A549 (cell line): ENCODE measurements around the gene MINDY4. TPM values are rescaled to one million over a fixed set of nuclear protein-coding genes. Genes with fewer than 3 reads are reported as not detected.

Experiments used
- ATAC-seq, 2 experiments: fragments of 200-7000 bp in 1 of 2; fragments of >200 bp in 1 of 2; cut with Nextera tagmentation in 1 of 2; cut with Tn5 transposase in 1 of 2; 3 replicates each; pipeline versions ENCODE4 v1.8.0 to v1.9.1; 2018 to 2020; ENCODE audit warnings: mild to moderate bottlenecking in 1 of 2, moderate library complexity in 1 of 2
- CTCF ChIA-PET: fragments of 300-600 bp; sonication (Branson Sonifier 250); formaldehyde crosslinking; extraction: SDS; loops from one replicate; lab custom pipeline; 2021; ENCODE audit warnings: antibody characterized with exemption, inconsistent platforms; lab: Yijun Ruan, JAX
- POLR2A ChIA-PET: fragments of 350-600 bp; formaldehyde crosslinking; extraction: SDS; loops from one replicate; lab custom pipeline; 2021; ENCODE audit warnings: antibody characterized with exemption, inconsistent platforms; lab: Yijun Ruan, JAX
- DNase-seq, 2 experiments: peaks; one replicate each; pipeline versions ENCODE4 v3.0.0 to v3.0.0-alpha.2; 2011 to 2016; ENCODE audit warnings: low read depth in 1 of 2, low spot score in 1 of 2
- FAIRE-seq: peaks from 2 replicates; lab custom pipeline; 2011; peaks lifted over from hg19 to GRCh38; lab: Jason Lieb, UNC
- H3K27ac ChIP-seq, 2 experiments: fragments of >200 bp; sonication (Bioruptor Twin); formaldehyde crosslinking; 3 replicates each; pipeline ENCODE4 v1.5.1; 2016 to 2017
- H3K4me1 ChIP-seq: fragments of >200 bp; sonication (Bioruptor Twin); formaldehyde crosslinking; 3 replicates; pipeline ENCODE4 v1.6.1; 2016
- H3K4me2 ChIP-seq: fragments of >200 bp; sonication (Bioruptor Twin); formaldehyde crosslinking; 3 replicates; pipeline ENCODE4 v1.6.1; 2016
- H3K4me3 ChIP-seq: fragments of >200 bp; sonication (Bioruptor Twin); formaldehyde crosslinking; 3 replicates; pipeline ENCODE4 v1.5.1; 2016
- H3K9me3 ChIP-seq: fragments of >200 bp; sonication (Bioruptor Twin); formaldehyde crosslinking; 3 replicates; pipeline ENCODE4 v1.6.1; 2016
- CBX8 ChIP-seq: fragments of 200-600 bp; sonication (generic); IDR thresholded peaks from 2 replicates; pipeline ENCODE4 v1.6.1; 2016
- CTCF ChIP-seq: fragments of >200 bp; sonication (Bioruptor Twin); formaldehyde crosslinking; IDR thresholded peaks from 3 replicates; pipeline ENCODE4 v1.5.1; 2016
- ELK1 ChIP-seq: fragments of 150-350 bp; IDR thresholded peaks from 2 replicates; pipeline ENCODE4 v1.6.1; 2014; ENCODE audit warnings: low read depth, mild to moderate bottlenecking, low read length
- FOSB ChIP-seq: fragments of 250-450 bp; sonication (Bioruptor Pico); IDR thresholded peaks from 2 replicates; pipeline ENCODE4 v1.5.0; 2020; ENCODE audit warnings: mild to moderate bottlenecking, moderate library complexity
- HES2 ChIP-seq: fragments of >200 bp; sonication (Bioruptor Twin); formaldehyde crosslinking; IDR thresholded peaks from 2 replicates; pipeline ENCODE4 v1.6.1; 2016
- HMGXB4 ChIP-seq: fragments of 250-450 bp; sonication (Bioruptor Pico); IDR thresholded peaks from 2 replicates; pipeline ENCODE4 v1.5.0; 2021; ENCODE audit warnings: mild to moderate bottlenecking, moderate library complexity, borderline replicate concordance
- HOXA7 ChIP-seq: fragments of 250-450 bp; sonication (Bioruptor Pico); IDR thresholded peaks from 2 replicates; pipeline ENCODE4 v1.5.0; 2020; ENCODE audit warnings: mild to moderate bottlenecking, moderate library complexity
- JUNB ChIP-seq: fragments of >200 bp; sonication (Bioruptor Twin); formaldehyde crosslinking; IDR thresholded peaks from 2 replicates; pipeline ENCODE4 v1.6.1; 2016
- KDM5A ChIP-seq: fragments of 200-600 bp; sonication (generic); IDR thresholded peaks from 2 replicates; pipeline ENCODE4 v1.6.1; 2016; ENCODE audit warnings: antibody characterized with exemption, mild to moderate bottlenecking
- MAZ ChIP-seq: fragments of 150-350 bp; IDR thresholded peaks from 2 replicates; pipeline ENCODE4 v1.6.1; 2014; ENCODE audit warnings: antibody characterized with exemption, low read depth, low read length, borderline replicate concordance
- MYC ChIP-seq: IDR thresholded peaks from 2 replicates; pipeline ENCODE4 v1.6.1; 2012; ENCODE audit warnings: mild to moderate bottlenecking, inconsistent platforms, low read length, improper control_type of control experiment, borderline replicate concordance
- NFE2L2 ChIP-seq: fragments of 150-350 bp; conservative IDR thresholded peaks from 2 replicates; pipeline ENCODE4 v1.6.1; 2014; ENCODE audit warnings: low read length
- PBX3 ChIP-seq: IDR thresholded peaks from 2 replicates; pipeline ENCODE4 v1.6.1; 2012
- RAD21 ChIP-seq, 2 experiments: fragments of >200 bp in 1 of 2; sonication (Bioruptor Twin) in 1 of 2; formaldehyde crosslinking in 1 of 2; IDR thresholded peaks in 1 of 2; conservative IDR thresholded peaks in 1 of 2; 2 replicates in 1 of 2; 3 replicates in 1 of 2; pipeline ENCODE4 v1.6.1; 2012 to 2018; ENCODE audit warnings: inconsistent platforms in 1 of 2
- RNF2 ChIP-seq: fragments of 200-600 bp; sonication (generic); IDR thresholded peaks from 2 replicates; pipeline ENCODE4 v1.6.1; 2016; ENCODE audit warnings: low read depth, mild to moderate bottlenecking, antibody characterized with exemption, moderate library complexity, borderline replicate concordance
- SREBF2 ChIP-seq: fragments of 450-650 bp; IDR thresholded peaks from 2 replicates; pipeline ENCODE4 v1.6.1; 2014; ENCODE audit warnings: mild to moderate bottlenecking, moderate library complexity
- ZC3H11A ChIP-seq: fragments of 450-650 bp; IDR thresholded peaks from 2 replicates; pipeline ENCODE4 v1.6.1; 2014; ENCODE audit warnings: antibody characterized with exemption, mild to moderate bottlenecking
- WGBS: methylation state at CpG from one replicate; pipeline ENCODE4 v1.1.6; 2017; ENCODE audit errors: missing lambda C conversion rate; 5-methylcytosine and 5-hydroxymethylcytosine counted together
- polyA plus RNA-seq, 4 experiments: library from polyadenylated mRNA; depleted of rRNA in 3 of 4; stranded (reverse); fragments of >200 nt; fragmentation: RNase III in 1 of 4; extraction: RNeasy Plus Mini Kit Qiagen cat#74134 plus additional on column Dnase treatment in 1 of 4; gene quantifications; 2 replicates in 3 of 4; 3 replicates in 1 of 4; pipeline ENCODE4 v1.2.3, GENCODE V29; 2011 to 2017

The MINDY4 gene
- polyA plus RNA-seq, 2 of the 4 experiments (the other 2 are of a cell fraction): 1.8 to 3.6 TPM

GRCh38 chr7:30906014-30906413, 134.8 kb downstream of the MINDY4 start:
- H3K27ac ChIP-seq: no peak overlapping the region
- no peak overlapping the region for H3K4me2 ChIP-seq
- H3K4me3 ChIP-seq: no peak overlapping the region
- no peak for ATAC-seq
- DNase-seq: no peak
- no peak for TF ChIP-seq RAD21 (conservative IDR thresholded peaks at IDR 0.05 in 1 of 2, IDR thresholded peaks at IDR 0.05 in 1 of 2)
- no peak for TF ChIP-seq CBX8
- no peak for TF ChIP-seq MAZ
- TF ChIP-seq, all 56 proteins: peak for 0
- ChIA-PET CTCF (no interaction called here), POLR2A (no interaction called here)
- no peak for FAIRE-seq
- Histone ChIP-seq H3K9me3 (no peaks in the 10 kb centered on the region), H3K4me1 (peaks cover 8% of the 10 kb centered on the region; the same call in 2 of the 3 replicates)
- 54% methylated on average over 7 of the region's 7 CpGs for WGBS

GRCh38 chr7:30906515-30907240, 135.5 kb downstream of the MINDY4 start:
- POLR2A ChIA-PET: no interaction called here
- H3K9me3 ChIP-seq: no peaks in the 10 kb centered on the region
- CTCF ChIA-PET: interaction anchor here (1.9 kb wide), 1 partner anchor 32 kb away, joined by 4 read pairs; no protein-coding TSS in a partner anchor
- no peak overlapping the region for H3K4me3 ChIP-seq
- TF ChIP-seq CTCF: no peak
- no peak for TF ChIP-seq JUNB
- TF ChIP-seq HES2: no peak
- TF ChIP-seq MYC: no peak
- TF ChIP-seq SREBF2: no peak
- TF ChIP-seq CBX8: no peak
- no peak for TF ChIP-seq NFE2L2
- TF ChIP-seq HMGXB4 (CRISPR knock-in tag): no peak
- no peak for TF ChIP-seq FOSB (CRISPR knock-in tag)
- no peak overlapping the region for H3K4me2 ChIP-seq
- DNase-seq (no peak), ATAC-seq (no peak), FAIRE-seq (no peak)
- no peak overlapping the region for H3K27ac ChIP-seq
- WGBS: 84% methylated on average over 10 of the region's 11 CpGs
- H3K4me1 ChIP-seq: peaks cover 8% of the 10 kb centered on the region; the same call in 2 of the 3 replicates

GRCh38 chr7:30907527-30908267, 136.5 kb downstream of the MINDY4 start:
- no peak for DNase-seq
- no peak overlapping the region for H3K4me3 ChIP-seq
- ChIA-PET CTCF (interaction anchor here (0.8 to 1.9 kb wide), 4 partner anchors 10 to 76 kb away, joined by 3 to 4 read pairs (median 4); no protein-coding TSS in a partner anchor), POLR2A (no interaction called here)
- no peak overlapping the region for H3K27ac ChIP-seq
- ATAC-seq: peak in 1 of 2 experiments; percentile 16; a peak in 1 of 6 replicates
- no peaks in the 10 kb centered on the region for H3K9me3 ChIP-seq
- peaks cover 8% of the 10 kb centered on the region; the same call in 2 of the 3 replicates for H3K4me1 ChIP-seq
- TF ChIP-seq PBX3 (no peak), FOSB (CRISPR knock-in tag) (no peak), KDM5A (no peak), ELK1 (no peak), RNF2 (no peak), CBX8 (no peak), ZC3H11A (no peak), JUNB (no peak), HOXA7 (CRISPR knock-in tag) (no peak)
- WGBS: 82% methylated on average over 6 of the region's 14 CpGs
- FAIRE-seq: no peak
- no peak overlapping the region for H3K4me2 ChIP-seq
